Neural cell (in vitro differentiated cells): ENCODE data around the gene SLC45A1. TPM values are rescaled to one million over a fixed set of nuclear protein-coding genes. Genes with fewer than 3 reads are reported as not detected.

Experiments used
- polyA plus RNA-seq: library from polyadenylated mRNA; depleted of rRNA; stranded (reverse); fragments of >200 nt; gene quantifications from 2 replicates; pipeline ENCODE4 v1.2.3, GENCODE V29; 2014
- small RNA-seq, 3 experiments: library from RNA; depleted of rRNA; stranded (forward); fragments of <200 nt; gene quantifications; one replicate each; pipeline ENCODE3, GENCODE V24; 2012

SLC45A1 gene
- polyA plus RNA-seq, 1 donor from 2014 or later: 7.1 TPM

Small RNA genes within 50 kb of the gene (small RNA-seq; reads per million reads assigned to genes)
- gene RF00019: 0 to 1.2 (median 0) reads per million in 3 experiments
- gene RNU6-991P: 0 reads per million in 3 experiments
